GM23248 (cell line): ENCODE results near the gene CACNG5. TPM values are rescaled to one million over a fixed set of nuclear protein-coding genes. Genes with fewer than 3 reads are reported as not detected.

Experiments
- DNase-seq: peaks from one replicate; pipeline ENCODE4 v3.0.0-alpha.2; 2015
- H2AFZ ChIP-seq: fragments of 200-600 bp; sonication (generic); 2 replicates; pipeline ENCODE4 v1.6.1; 2016; ENCODE audit warnings: antibody characterized with exemption
- H3F3A ChIP-seq: fragments of 200-600 bp; sonication (generic); 2 replicates; pipeline ENCODE4 v1.6.1; 2016; ENCODE audit warnings: mild to moderate bottlenecking, antibody characterized with exemption, mixed run types; ENCODE audit not compliant: insufficient read depth
- H3K27ac ChIP-seq: fragments of 200-600 bp; sonication (generic); 2 replicates; pipeline ENCODE4 v1.5.1; 2016; ENCODE audit warnings: mild to moderate bottlenecking
- H3K27me3 ChIP-seq: fragments of 200-600 bp; sonication (generic); replicated peaks from 2 replicates; pipeline ENCODE4 v1.6.1; 2016; ENCODE audit warnings: mild to moderate bottlenecking; ENCODE audit not compliant: insufficient read depth
- H3K36me3 ChIP-seq: fragments of 200-600 bp; sonication (generic); 2 replicates; pipeline ENCODE4 v1.6.1; 2016; ENCODE audit warnings: low read depth, mild to moderate bottlenecking
- H3K4me1 ChIP-seq: fragments of 200-600 bp; sonication (generic); 2 replicates; pipeline ENCODE4 v1.6.1; 2016; ENCODE audit warnings: mild to moderate bottlenecking; ENCODE audit not compliant: insufficient read depth
- H3K4me2 ChIP-seq: fragments of 200-600 bp; sonication (generic); one replicate; pipeline ENCODE4 v1.6.1; 2016; ENCODE audit warnings: mild to moderate bottlenecking; ENCODE audit not compliant: unreplicated experiment
- H3K4me3 ChIP-seq: fragments of 200-600 bp; sonication (generic); 2 replicates; pipeline ENCODE4 v1.5.1; 2016; ENCODE audit warnings: mild to moderate bottlenecking
- H3K79me2 ChIP-seq: fragments of 200-600 bp; sonication (generic); 2 replicates; pipeline ENCODE4 v1.6.1; 2016; ENCODE audit warnings: mild to moderate bottlenecking; ENCODE audit not compliant: insufficient read depth
- H3K9ac ChIP-seq: fragments of 200-600 bp; sonication (generic); 2 replicates; pipeline ENCODE4 v1.6.1; 2016; ENCODE audit warnings: mild to moderate bottlenecking
- H3K9me2 ChIP-seq: fragments of 200-600 bp; sonication (generic); 2 replicates; pipeline ENCODE4 v1.6.1; 2016; ENCODE audit warnings: mixed run types, mild to moderate bottlenecking, moderate library complexity; ENCODE audit not compliant: insufficient read depth
- H3K9me3 ChIP-seq: fragments of 200-600 bp; sonication (generic); one replicate; pipeline ENCODE4 v1.6.1; 2017; ENCODE audit warnings: low read depth
- H4K20me1 ChIP-seq: fragments of 200-600 bp; sonication (generic); 2 replicates; pipeline ENCODE4 v1.6.0; 2016; ENCODE audit not compliant: insufficient read depth
- EZH2 ChIP-seq: fragments of 200-600 bp; sonication (generic); IDR thresholded peaks from 2 replicates; pipeline ENCODE4 v1.6.1; 2018; ENCODE audit warnings: antibody characterized with exemption, mild to moderate bottlenecking; ENCODE audit not compliant: insufficient read depth, poor library complexity, severe bottlenecking
- EZH2phosphoT487 ChIP-seq: fragments of 200-600 bp; sonication (generic); IDR thresholded peaks from 2 replicates; pipeline ENCODE4 v1.6.1; 2018; ENCODE audit warnings: antibody characterized with exemption, moderate library complexity, mild to moderate bottlenecking, low read depth; ENCODE audit not compliant: insufficient read depth
- WGBS, 2 experiments: methylation state at CpG; one replicate each; pipeline ENCODE4 v1.1.6; 2015 to 2017; ENCODE audit warnings: low lambda C conversion rate in 2 of 2, low coverage in 1 of 2; ENCODE audit errors: missing lambda C conversion rate in 2 of 2; 5-methylcytosine and 5-hydroxymethylcytosine counted together
- in situ Hi-C: fragments of 300-500 bp; cut with MboI; formaldehyde crosslinking; loops from 2 replicates; pipeline ENCODE4 v1.15.0; 2020
- polyA plus RNA-seq: library from polyadenylated mRNA; unstranded; fragments of >200 nt; fragmentation: Nextera tagmentation; extraction: Ambion mirVana; gene quantifications from 2 replicates; pipeline ENCODE4 v1.2.1, GENCODE V29; 2016
- total RNA-seq: library from RNA; depleted of rRNA; stranded (reverse); fragments of >200 nt; shearing (Covaris generic); gene quantifications from 2 replicates; pipeline ENCODE4 v1.2.3, GENCODE V29; 2014

The CACNG5 gene
- total and polyA plus RNA-seq, 2 experiments from 2014 or later = not detected

GRCh38 chr17:66850692-66851091, 15.8 kb downstream of the CACNG5 start:
- Histone ChIP-seq H3K27ac (no peak overlapping the region), H3K4me2 (no peak overlapping the region), H3K79me2 (no peaks in the 10 kb centered on the region), H3K9ac (no peak overlapping the region), H3K4me3 (no peak overlapping the region), H3K9me3 (no peaks in the 10 kb centered on the region), H3K4me1 (no peaks in the 10 kb centered on the region), H3F3A (no peaks in the 10 kb centered on the region), H3K27me3 (peaks cover 4% of the 10 kb centered on the region), H3K9me2 (no peaks in the 10 kb centered on the region), H4K20me1 (no peaks in the 10 kb centered on the region), H3K36me3 (no peaks in the 10 kb centered on the region), H2AFZ (no peak overlapping the region)
- 41 to 50% methylated on average over 3 of the region's 3 CpGs for WGBS, 2 experiments
- TF ChIP-seq EZH2phosphoT487 (no peak), EZH2 (no peak)
- no peak for DNase-seq
- in situ Hi-C loops = no loop called here

- H3K36me3 ChIP-seq = no peaks in the 10 kb centered on the region
- H4K20me1 ChIP-seq = no peaks in the 10 kb centered on the region
- no peaks in the 10 kb centered on the region for H3K79me2 ChIP-seq
- no peak overlapping the region for H3K4me2 ChIP-seq
- H3F3A ChIP-seq = no peaks in the 10 kb centered on the region
- DNase-seq = no peak
- in situ Hi-C loops = no loop called here
- no peaks in the 10 kb centered on the region for H3K9me2 ChIP-seq
- H3K4me1 ChIP-seq = no peaks in the 10 kb centered on the region
- no peaks in the 10 kb centered on the region for H3K9me3 ChIP-seq
- 56 to 59% methylated on average over 10 of the region's 10 CpGs for WGBS, 2 experiments
- H3K27me3 ChIP-seq = peaks cover 10% of the 10 kb centered on the region; the same call in 1 of the 2 replicates
- TF ChIP-seq EZH2 (no peak), EZH2phosphoT487 (no peak)
- no peak overlapping the region for H2AFZ ChIP-seq
- no peak overlapping the region for H3K4me3 ChIP-seq
- no peak overlapping the region for H3K27ac ChIP-seq
- no peak overlapping the region for H3K9ac ChIP-seq
Measured at GRCh38 chr17:66855204-66855603, 20.3 kb downstream of the CACNG5 start.

- H3K4me1 ChIP-seq = no peaks in the 10 kb centered on the region
- H3K27me3 ChIP-seq = peaks cover 17% of the 10 kb centered on the region; the same call in 1 of the 2 replicates
- H3K9me2 ChIP-seq = no peaks in the 10 kb centered on the region
- no peak for DNase-seq
- H3K4me3 ChIP-seq = no peak overlapping the region
- no peaks in the 10 kb centered on the region for H3F3A ChIP-seq
- 52 to 54% methylated on average over 10 to 12 of the region's 12 CpGs for WGBS, 2 experiments
- in situ Hi-C loops = no loop called here
- no peaks in the 10 kb centered on the region for H3K9me3 ChIP-seq
- H3K27ac ChIP-seq = no peak overlapping the region
- TF ChIP-seq EZH2phosphoT487 = no peak
- no peak for TF ChIP-seq EZH2
- H3K36me3 ChIP-seq = no peaks in the 10 kb centered on the region
- H3K9ac ChIP-seq = no peak overlapping the region
- no peaks in the 10 kb centered on the region for H4K20me1 ChIP-seq
- no peak overlapping the region for H2AFZ ChIP-seq
- H3K79me2 ChIP-seq = no peaks in the 10 kb centered on the region
- H3K4me2 ChIP-seq = no peak overlapping the region
Measured at GRCh38 chr17:66858226-66859083, 23.5 kb downstream of the CACNG5 start.

DNA sequence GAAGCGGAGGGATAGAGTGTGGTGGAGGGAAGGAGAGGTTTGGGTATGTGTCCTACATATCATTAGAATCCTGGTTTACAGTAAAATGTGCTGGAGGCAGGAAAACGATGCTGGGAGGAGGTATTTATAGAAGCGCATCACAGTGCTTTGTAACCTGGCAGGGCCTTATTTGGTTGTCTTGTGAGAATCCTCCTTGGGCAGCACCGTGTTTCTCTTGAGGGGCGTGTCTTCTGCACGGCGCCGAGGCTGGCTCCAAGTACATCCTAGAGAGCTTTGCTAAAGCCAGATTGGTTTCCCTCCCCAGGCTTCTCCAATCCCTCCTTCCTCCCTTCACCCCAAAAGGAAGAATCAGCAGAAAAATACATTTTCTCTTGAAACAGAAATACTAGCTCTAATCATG, 24.4 kb downstream of the CACNG5 start:
- Histone ChIP-seq H3K36me3 (no peaks in the 10 kb centered on the region), H3K79me2 (no peaks in the 10 kb centered on the region), H3K4me3 (no peak overlapping the region), H3K27ac (no peak overlapping the region), H3K4me2 (no peak overlapping the region), H3K9me2 (no peaks in the 10 kb centered on the region), H3K9ac (no peak overlapping the region), H4K20me1 (no peaks in the 10 kb centered on the region), H3K4me1 (no peaks in the 10 kb centered on the region), H2AFZ (no peak overlapping the region), H3K9me3 (no peaks in the 10 kb centered on the region), H3K27me3 (peaks cover 21% of the 10 kb centered on the region; the same call in 1 of the 2 replicates), H3F3A (no peaks in the 10 kb centered on the region)
- TF ChIP-seq EZH2phosphoT487 (no peak), EZH2 (no peak)
- in situ Hi-C loops = no loop called here
- DNase-seq = no peak
- WGBS, 2 experiments = 45 to 52% methylated on average over 8 of the region's 8 CpGs
